Stimulated activated CD8-positive, alpha-beta memory T cell treated with anti-CD3 and anti-CD28 coated beads, Interleukin-7, amount 100 ng/mL, for 4 hours (primary cell): Measurements from ENCODE around the gene CHD6.

ENCODE experiments used
- DNase-seq, 2 donors: peaks; one replicate each; pipeline ENCODE4 v3.0.0-alpha.2; 2020; ENCODE audit warnings: low read depth in 2 of 2

Gene CHD6, protein sequence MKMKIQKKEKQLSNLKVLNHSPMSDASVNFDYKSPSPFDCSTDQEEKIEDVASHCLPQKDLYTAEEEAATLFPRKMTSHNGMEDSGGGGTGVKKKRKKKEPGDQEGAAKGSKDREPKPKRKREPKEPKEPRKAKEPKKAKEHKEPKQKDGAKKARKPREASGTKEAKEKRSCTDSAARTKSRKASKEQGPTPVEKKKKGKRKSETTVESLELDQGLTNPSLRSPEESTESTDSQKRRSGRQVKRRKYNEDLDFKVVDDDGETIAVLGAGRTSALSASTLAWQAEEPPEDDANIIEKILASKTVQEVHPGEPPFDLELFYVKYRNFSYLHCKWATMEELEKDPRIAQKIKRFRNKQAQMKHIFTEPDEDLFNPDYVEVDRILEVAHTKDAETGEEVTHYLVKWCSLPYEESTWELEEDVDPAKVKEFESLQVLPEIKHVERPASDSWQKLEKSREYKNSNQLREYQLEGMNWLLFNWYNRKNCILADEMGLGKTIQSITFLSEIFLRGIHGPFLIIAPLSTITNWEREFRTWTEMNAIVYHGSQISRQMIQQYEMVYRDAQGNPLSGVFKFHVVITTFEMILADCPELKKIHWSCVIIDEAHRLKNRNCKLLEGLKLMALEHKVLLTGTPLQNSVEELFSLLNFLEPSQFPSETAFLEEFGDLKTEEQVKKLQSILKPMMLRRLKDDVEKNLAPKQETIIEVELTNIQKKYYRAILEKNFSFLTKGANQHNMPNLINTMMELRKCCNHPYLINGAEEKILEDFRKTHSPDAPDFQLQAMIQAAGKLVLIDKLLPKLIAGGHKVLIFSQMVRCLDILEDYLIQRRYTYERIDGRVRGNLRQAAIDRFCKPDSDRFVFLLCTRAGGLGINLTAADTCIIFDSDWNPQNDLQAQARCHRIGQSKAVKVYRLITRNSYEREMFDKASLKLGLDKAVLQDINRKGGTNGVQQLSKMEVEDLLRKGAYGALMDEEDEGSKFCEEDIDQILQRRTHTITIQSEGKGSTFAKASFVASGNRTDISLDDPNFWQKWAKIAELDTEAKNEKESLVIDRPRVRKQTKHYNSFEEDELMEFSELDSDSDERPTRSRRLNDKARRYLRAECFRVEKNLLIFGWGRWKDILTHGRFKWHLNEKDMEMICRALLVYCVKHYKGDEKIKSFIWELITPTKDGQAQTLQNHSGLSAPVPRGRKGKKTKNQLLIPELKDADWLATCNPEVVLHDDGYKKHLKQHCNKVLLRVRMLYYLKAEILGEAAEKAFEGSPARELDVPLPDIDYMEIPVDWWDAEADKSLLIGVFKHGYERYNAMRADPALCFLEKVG (N-terminal part only)

GRCh38 chr20:41617902-41618806 is at the start of gene CHD6:
Gene CHD6 (minus strand): TSS chr20:41618377. CDS start chr20:41551337, 67,040 bp downstream.
- DNase-seq, result peak; percentile 97 to 98

- DNase-seq, result no peak
These were observed 46.4 kb upstream of the CHD6 start for GRCh38 chr20:41664584-41664983.

DNA sequence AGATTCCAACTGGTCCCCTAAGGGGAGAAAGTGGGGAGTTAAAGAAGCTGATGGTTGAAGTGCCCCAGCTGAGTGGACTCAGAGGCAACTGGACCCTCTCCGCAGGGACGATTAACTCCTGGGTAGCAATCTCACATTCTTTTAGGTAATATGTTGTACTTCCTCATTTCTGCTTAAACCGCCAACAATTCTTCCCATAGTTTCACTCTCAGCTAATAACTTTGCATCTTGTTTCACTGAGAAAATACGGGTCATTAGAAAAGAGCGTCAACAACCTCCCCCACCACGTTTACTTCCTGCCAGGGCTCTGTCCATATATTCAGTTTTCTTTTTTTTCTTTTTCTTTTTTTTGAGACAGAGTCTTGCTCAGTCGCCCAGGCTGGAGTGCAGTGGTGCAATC is 39.5 kb upstream of the CHD6 start:
- no peak for DNase-seq

DNA sequence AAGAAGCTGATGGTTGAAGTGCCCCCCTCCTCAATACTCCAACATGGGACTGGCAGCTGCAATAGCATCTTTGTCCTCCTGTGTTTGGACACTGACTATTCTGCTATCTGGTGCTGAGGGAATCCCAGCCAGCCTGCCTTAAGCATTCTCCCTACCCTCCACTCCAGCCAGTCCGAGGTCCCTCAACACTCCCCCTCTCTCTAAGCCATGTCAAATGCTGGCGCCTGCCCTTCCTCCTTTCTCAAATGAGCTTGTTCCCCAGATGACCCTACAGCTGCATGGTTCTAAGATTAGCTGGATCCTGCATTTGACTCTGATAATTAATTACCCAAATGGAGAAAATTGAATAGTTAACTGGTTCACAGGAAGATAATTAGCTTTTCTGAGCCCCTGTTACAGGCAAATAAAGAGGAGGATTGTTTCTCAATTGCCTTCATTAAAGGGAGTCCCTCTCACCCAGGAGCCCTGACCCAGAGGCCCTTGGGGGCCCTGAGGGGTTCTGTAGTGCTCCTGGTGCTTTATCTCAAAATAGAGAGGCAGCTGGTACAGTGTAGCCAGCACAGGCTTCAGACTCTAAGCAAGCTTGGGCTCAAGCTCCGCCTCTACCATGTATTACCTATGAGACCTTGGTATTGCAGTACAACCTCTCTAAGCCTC is 37.9 kb upstream of the CHD6 start:
- DNase-seq, result no peak

DNA sequence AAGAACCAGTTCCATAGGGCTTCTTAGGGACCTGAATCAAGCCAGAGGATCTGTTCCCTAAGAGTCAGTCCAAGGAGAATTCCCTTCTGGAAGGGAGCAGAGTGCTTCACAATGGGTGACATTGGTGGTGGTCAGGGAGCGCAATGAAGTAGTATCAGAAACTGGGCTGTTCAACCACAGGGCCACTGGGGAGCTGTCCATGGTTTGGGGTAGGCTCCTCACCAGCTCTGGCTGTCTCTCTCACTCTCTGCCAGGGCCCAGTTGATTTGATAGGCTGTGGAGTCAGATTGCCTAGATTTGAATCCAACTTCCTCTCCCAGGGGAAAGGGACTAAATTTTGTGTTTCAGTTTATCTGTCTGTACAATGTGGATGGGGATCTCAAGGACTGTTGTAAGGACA is 36.7 kb upstream of the CHD6 start:
- no peak for DNase-seq

- DNase-seq, result no peak
These were observed 36.1 kb upstream of the CHD6 start for GRCh38 chr20:41654292-41654691.

GRCh38 chr20:41650231-41650948 is 32.2 kb upstream of the CHD6 start:
- DNase-seq, result no peak

GRCh38 chr20:41649489-41649888 is 31.3 kb upstream of the CHD6 start:
- no peak for DNase-seq

GRCh38 chr20:41645372-41645771 is 27.2 kb upstream of the CHD6 start:
- DNase-seq, result no peak

GRCh38 chr20:41643504-41643938 is 25.3 kb upstream of the CHD6 start:
- DNase-seq, result no peak

DNA sequence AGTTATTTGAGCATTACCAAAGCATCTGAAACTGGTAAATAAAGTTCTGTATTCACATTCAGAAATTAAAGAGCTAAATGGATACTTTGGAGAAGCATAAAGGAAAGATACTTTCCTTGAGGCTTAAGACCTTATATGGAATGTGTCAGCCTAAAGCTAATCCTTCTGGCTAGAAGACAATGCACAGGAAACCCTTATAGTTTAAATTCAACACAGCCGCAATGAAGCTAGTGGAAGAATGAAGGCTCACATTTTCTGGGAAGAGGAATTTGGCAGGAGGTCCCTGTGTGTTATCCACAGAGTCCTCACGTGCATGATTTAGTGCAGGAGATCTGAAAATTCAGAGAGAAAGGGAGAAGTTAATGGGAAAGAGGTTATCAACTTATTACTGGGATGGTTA is 21.5 kb upstream of the CHD6 start:
- no peak for DNase-seq

GRCh38 chr20:41638456-41638855 is 20.3 kb upstream of the CHD6 start:
- no peak for DNase-seq

- no peak for DNase-seq
These were observed 17.0 kb upstream of the CHD6 start for GRCh38 chr20:41635158-41635557.

DNA sequence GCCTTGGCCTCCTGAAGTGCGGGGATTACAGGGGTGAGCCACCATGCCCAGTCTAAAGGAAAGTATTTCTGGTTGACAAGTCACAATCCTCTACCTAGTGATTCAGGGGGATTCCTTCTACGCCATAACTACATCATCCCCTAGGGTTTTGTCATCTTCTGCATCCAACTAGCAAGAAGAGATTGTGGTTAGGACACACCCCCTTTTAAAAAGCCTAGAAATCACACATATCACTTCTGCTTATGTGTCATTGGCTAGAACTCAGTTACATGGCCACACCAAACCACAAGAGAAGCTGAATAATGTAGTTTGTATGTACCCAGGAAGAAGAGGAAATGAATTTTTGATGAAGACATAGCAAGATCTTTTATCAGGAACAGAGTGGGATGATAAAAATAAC is 14.7 kb upstream of the CHD6 start:
- no peak for DNase-seq

DNA sequence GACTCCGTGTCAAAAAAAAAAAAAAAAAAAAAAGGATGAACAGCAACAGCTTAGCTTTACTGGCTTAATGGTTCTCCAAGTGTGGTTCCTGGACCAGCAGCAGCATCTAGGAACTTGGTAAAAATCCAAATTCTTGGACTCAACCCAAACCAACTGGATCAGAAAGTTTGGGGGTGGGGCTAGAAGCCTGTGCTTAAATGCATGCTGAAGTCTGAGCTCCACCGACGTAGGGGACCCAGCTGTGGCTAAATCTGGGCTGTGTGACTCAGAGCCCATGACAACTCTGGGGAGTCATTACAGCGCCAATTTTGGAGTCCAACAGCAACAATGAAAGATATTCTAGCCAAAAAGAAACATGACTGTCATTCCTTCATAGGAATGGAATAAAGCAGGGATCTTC is 13.6 kb upstream of the CHD6 start:
- DNase-seq, result no peak

- no peak for DNase-seq
These were observed 12.7 kb upstream of the CHD6 start for GRCh38 chr20:41630846-41631245.

- DNase-seq, result no peak
These were observed 9.6 kb upstream of the CHD6 start for GRCh38 chr20:41627611-41628244.

- no peak for DNase-seq
These were observed 8.9 kb upstream of the CHD6 start for GRCh38 chr20:41627001-41627495.
